Measurements from ENCODE around the gene SYT15.
"Not testable (repeated sequence)": the region's sequence is repeated elsewhere in the genome, so short reads cannot be mapped to it uniquely, and the experiment has no call there.

GRCh38 chr10:46640005-46640404 lies 61.1 kb downstream of the SYT15 start:
- TF ChIP-seq ZFX (IDR thresholded peaks at IDR 0.05); CTCF (conservative IDR thresholded peaks at IDR 0.05): not testable (repeated sequence)
